ENCODE results near the gene FANCG.

Gene FANCG

GRCh38 chr9:35035851-35036701, 43.7 kb downstream of the FANCG start:
- Histone ChIP-seq H3K4me3 (no peak overlapping the region), H3K36me3 (replicated peaks) (no peaks in the 10 kb centered on the region), H3K9me3 (no peaks in the 10 kb centered on the region), H3K27me3 (ENCODE audit: low read depth) (no peaks in the 10 kb centered on the region), H3K4me1 (no peaks in the 10 kb centered on the region)
- DNase-seq (ENCODE audit: low spot score in 2 of 2), result no peak
- in situ Hi-C loops (cut with MboI; ENCODE audit: low sequenced_read_pairs), result no loop called here

- in situ Hi-C loops (cut with MboI; ENCODE audit: low sequenced_read_pairs), result no loop called here
- Histone ChIP-seq H3K4me3 (no peak overlapping the region), H3K9me3 (no peaks in the 10 kb centered on the region), H3K27me3 (ENCODE audit: low read depth) (no peaks in the 10 kb centered on the region), H3K36me3 (replicated peaks) (no peaks in the 10 kb centered on the region), H3K4me1 (no peaks in the 10 kb centered on the region)
- no peak for DNase-seq (ENCODE audit: low spot score in 2 of 2)
Measured at GRCh38 chr9:35033101-35033500, 46.6 kb downstream of the FANCG start.

GRCh38 chr9:35029852-35030251, 49.9 kb downstream of the FANCG start:
- in situ Hi-C loops (cut with MboI; ENCODE audit: low sequenced_read_pairs), result no loop called here
- Histone ChIP-seq H3K4me1 (peaks cover 26% of the 10 kb centered on the region), H3K36me3 (replicated peaks) (no peaks in the 10 kb centered on the region), H3K4me3 (no peak overlapping the region), H3K9me3 (no peaks in the 10 kb centered on the region), H3K27me3 (ENCODE audit: low read depth) (no peaks in the 10 kb centered on the region)
- DNase-seq (ENCODE audit: low spot score in 2 of 2), result no peak

DNA sequence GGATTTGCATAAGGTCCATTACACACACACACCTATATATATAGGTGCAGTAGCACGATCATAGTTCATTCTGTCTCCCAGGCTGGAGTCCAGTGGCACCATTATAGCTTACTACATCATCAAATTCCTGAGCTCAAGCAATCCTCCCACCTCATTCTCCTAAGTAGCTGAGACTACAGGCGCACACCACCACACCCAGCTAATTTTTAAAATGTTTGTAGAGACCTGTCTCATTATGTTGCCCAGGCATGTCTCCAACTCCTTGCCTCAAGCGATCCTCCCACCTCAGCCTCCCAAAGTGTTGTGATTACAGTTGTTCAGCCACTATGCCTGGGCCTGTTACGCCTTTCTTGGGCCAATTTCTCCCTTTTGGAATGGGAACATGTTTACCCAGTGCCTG, 50.5 kb downstream of the FANCG start:
- peaks cover 27% of the 10 kb centered on the region for H3K4me1 ChIP-seq
- in situ Hi-C loops (cut with MboI; ENCODE audit: low sequenced_read_pairs), result no loop called here
- H3K27me3 ChIP-seq (ENCODE audit: low read depth), result no peaks in the 10 kb centered on the region
- no peaks in the 10 kb centered on the region for H3K36me3 ChIP-seq (replicated peaks)
- H3K9me3 ChIP-seq, result no peaks in the 10 kb centered on the region
- no peak overlapping the region for H3K4me3 ChIP-seq
- no peak for DNase-seq (ENCODE audit: low spot score in 2 of 2)

- Histone ChIP-seq H3K4me1 (peaks cover 27% of the 10 kb centered on the region), H3K9me3 (no peaks in the 10 kb centered on the region), H3K27me3 (ENCODE audit: low read depth) (no peaks in the 10 kb centered on the region), H3K36me3 (replicated peaks) (no peaks in the 10 kb centered on the region), H3K4me3 (no peak overlapping the region)
- in situ Hi-C loops (cut with MboI; ENCODE audit: low sequenced_read_pairs), result no loop called here
- no peak for DNase-seq (ENCODE audit: low spot score in 2 of 2)
Measured at GRCh38 chr9:35028341-35028740, 51.4 kb downstream of the FANCG start.

- no peaks in the 10 kb centered on the region for H3K36me3 ChIP-seq (replicated peaks)
- H3K4me3 ChIP-seq, result no peak overlapping the region
- H3K9me3 ChIP-seq, result no peaks in the 10 kb centered on the region
- H3K27me3 ChIP-seq (ENCODE audit: low read depth), result no peaks in the 10 kb centered on the region
- in situ Hi-C loops (cut with MboI; ENCODE audit: low sequenced_read_pairs), result no loop called here
- H3K4me1 ChIP-seq, result peaks cover 27% of the 10 kb centered on the region
- no peak for DNase-seq (ENCODE audit: low spot score in 2 of 2)
Measured at GRCh38 chr9:35027860-35028259, 51.9 kb downstream of the FANCG start.

DNA sequence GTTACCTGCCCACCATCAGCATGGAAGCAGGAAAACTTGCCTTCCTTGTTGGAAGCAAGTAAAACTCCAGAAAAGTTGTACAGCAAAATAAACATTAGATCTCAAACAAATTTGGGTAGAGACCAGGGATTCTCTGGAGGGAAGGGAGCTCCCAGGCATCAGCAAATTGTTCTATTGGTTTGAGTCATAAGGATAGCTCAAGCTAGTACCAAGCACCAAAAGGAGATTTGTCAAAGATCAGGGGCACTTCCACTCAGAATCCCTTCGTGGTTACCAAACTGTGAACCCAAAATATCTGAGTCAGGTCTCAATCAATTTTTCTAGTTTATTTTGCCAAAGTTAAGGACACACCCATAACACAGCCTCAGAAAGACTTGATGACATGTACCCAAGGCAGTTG, 52.4 kb downstream of the FANCG start:
- no peak for DNase-seq (ENCODE audit: low spot score in 2 of 2)
- H3K4me1 ChIP-seq, result peaks cover 27% of the 10 kb centered on the region
- in situ Hi-C loops (cut with MboI; ENCODE audit: low sequenced_read_pairs), result no loop called here
- no peaks in the 10 kb centered on the region for H3K36me3 ChIP-seq (replicated peaks)
- H3K4me3 ChIP-seq, result no peak overlapping the region
- no peaks in the 10 kb centered on the region for H3K9me3 ChIP-seq
- no peaks in the 10 kb centered on the region for H3K27me3 ChIP-seq (ENCODE audit: low read depth)

GRCh38 chr9:35026671-35027070, 53.1 kb downstream of the FANCG start:
- DNase-seq (ENCODE audit: low spot score in 2 of 2), result peak; percentile 19 to 32
- Histone ChIP-seq H3K27me3 (ENCODE audit: low read depth) (no peaks in the 10 kb centered on the region), H3K4me1 (peaks cover 27% of the 10 kb centered on the region), H3K9me3 (no peaks in the 10 kb centered on the region), H3K36me3 (replicated peaks) (no peaks in the 10 kb centered on the region), H3K4me3 (no peak overlapping the region)
- in situ Hi-C loops (cut with MboI; ENCODE audit: low sequenced_read_pairs), result no loop called here

Data from HAP-1 (cell line).